Measurements from ENCODE around the gene IP6K1. TPM values are rescaled to one million over a fixed set of nuclear protein-coding genes. Genes with fewer than 3 reads are reported as not detected.
A peak's percentile ranks its signal among the peaks of the same experiment; 100 is the strongest.
"Not testable (repeated sequence)": the region's sequence is repeated elsewhere in the genome, so short reads cannot be mapped to it uniquely, and the experiment has no call there.

IP6K1 gene
- total RNA-seq, 1 experiment from 2014 or later, result 35.4 TPM

DNA sequence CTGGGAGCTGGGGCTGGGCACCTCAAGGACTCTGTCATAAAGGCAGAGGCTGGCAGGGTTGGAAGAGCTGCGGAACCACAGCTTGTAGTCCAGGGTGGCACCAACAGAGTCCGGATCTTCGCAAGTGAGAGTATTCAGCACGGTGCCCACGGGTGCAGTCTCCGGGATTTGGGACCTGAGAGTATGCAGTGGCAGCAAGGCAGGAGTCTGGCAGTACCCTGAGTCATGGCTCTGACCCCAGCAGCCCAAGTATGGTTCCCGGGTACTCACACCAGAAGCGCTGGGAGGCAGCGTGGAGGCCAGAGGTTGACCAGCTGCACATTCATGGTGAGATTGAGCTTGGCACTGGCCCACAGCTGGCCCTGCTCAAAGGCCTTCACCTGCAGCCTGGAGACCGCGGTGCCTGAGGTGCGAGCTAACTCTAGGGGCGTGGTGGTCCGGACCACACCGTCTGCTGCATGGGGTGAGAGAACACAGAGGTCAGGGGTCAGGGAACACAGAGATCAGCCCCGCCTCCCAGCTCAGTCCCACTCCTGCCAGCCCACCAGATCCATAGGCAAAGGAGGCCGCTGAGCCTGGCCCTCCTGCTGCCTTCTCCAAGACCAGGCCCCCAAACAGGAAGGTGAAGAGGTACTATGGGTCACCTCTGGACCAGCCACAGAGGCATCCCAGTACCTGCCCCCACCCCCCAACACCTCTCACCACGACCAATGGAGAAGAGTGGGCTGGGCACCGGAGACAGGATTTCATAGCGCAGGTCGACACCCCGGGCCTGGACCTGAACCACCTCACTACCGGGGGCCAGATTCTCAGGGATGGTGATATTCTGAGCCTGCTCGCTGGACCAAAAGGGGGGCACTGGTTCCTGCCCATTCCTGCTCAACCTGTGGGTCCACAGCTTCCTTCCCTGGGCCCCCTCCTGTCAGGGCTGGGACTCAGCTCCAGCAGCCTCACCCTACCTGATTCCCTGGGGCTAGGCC, 8.9 kb upstream of the IP6K1 start:
- no peak for DNase-seq (ENCODE audit: low read depth)

DNA sequence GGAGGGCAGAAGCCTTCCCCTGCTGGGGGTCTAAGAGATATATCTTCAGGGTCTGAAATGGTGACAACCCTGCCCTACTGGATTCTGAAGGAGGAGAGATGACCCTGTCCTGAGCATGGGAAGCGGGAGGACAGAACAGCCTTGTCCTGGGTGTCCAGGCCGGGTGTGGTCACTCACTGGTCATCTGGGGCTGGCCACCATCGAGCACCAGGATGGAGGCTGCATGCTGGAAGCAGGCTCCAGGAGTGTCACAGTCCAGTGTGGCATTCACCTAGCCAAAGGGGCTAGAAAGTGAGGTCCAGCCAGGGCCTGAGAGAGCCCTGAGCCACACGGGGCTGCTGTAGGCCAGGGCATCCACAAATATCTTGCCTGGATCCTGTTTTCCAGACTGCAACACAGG, 8.1 kb upstream of the IP6K1 start:
- no peak for DNase-seq (ENCODE audit: low read depth)

DNA sequence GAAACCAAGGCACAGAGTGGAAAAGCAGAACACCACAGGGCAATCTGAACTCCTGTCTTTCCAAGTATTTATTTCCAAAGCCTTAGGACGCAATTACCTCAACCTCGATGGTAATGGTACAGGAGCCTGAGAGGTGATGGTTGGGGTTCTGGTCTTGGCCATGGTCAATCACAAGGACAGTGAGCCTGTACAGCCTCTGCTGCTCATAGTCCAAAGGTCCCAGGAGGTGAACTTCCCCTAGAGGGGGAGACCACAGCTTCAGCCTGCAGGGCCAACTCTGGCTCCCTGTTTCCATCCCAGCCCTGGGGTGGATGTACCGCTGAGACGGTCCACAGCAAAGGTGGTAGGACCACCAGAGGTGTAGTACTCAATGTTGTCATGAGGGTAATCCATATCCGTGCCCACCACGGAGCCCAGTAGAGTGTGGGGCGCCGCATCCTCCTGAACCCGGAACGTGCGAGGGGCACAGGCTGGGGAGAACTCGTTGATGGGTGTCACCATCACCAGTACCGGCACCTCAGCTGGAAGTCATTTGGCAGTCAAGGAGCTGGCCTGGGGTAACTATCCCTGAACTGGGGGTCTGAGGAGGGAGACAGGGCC, 7.2 kb upstream of the IP6K1 start:
- no peak for DNase-seq (ENCODE audit: low read depth)

DNA sequence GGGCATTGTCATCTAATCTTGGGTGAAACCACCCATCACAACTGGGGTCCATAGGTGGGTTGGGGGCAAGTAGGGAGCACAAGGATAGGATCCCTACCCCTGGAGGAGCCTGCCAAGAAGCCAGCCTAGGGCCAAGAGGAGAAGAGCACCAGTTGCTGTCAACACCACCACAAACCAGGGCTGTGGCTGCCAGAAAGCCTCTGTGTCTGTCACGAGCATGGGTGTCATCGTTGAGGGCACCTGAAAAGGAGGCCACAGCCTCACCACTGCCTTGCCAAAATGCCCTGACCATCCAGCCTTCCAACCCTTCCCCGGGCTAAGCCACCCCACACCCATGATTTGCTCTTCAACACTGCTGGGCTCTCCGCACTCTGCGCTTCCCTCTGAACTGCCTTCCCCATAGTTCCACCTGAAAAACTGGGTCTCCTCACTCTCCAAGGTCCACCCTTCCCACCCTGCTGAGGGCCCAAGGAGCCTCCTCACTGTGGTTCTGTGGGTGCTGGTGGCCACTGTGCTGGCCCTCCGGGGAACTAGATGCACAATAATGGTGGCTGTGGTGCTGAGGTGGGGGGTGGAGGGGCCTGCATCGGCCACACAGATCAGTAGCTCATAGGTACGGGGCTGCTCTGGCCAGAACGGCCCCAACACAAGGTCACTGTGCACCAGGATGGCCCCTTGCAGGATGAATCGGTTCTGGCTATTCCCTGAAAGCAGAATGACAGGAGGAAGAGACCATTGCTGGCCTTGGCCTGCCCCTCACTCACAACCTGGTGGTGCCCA, 6.2 kb upstream of the IP6K1 start:
- DNase-seq (ENCODE audit: low read depth), result no peak

DNA sequence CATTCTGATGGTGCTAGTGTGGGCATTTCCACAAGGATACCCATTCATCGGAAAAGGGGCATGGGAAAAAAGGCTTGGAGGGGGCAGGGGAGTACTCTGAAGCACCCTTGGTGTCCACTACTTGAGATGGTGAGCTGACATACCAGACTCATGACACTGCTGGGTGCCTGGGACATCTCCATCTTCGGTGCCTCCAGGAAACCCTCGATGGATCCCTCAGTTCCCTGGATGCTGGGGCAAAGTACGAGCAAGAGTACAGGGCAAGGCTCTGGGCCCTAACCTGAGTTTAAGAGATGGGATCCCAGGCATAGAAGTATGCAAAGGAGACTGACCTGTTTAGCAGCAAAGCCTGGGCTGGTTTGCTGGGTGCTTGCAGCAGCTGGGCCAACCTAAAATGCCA, 5.2 kb upstream of the IP6K1 start:
- no peak for DNase-seq (ENCODE audit: low read depth)

DNA sequence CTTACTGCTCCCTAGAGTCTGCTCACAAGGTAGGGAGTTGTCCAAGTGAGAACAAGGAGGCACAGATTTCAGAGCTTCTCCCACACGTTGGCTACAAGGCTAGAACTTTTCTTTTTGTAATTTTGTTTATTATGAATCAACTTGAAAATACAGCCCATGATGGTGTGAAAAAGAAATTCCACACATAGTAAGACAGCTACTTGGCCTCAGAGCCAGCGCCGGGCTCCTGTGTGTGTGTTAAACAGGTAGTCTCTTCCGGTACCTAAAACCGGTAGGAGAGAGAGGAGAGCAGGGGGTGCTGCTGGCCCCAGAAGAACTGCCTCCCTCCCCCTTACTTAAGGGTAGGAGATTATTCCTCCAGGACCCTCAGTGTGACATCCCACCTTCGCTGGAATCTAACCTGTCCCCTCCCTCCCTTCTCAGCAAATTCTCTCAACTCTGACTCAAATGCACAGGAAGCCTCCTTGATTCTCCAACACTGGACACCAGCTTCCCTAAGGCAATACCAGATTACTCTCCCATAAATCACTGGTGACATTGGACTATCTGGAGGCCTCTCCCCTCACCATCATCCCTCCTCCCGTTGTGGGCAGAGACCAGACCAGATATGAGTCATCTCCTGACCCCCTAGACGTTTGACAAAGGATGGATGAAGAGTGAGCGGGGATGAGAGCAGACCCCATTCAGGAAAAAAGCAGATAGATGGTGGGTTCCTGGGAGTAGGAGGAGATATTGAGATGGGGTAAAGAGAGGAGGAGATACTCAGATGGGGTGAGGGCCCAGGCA, 4.5 kb upstream of the IP6K1 start:
- peak; percentile 47 for DNase-seq (ENCODE audit: low read depth)

DNA sequence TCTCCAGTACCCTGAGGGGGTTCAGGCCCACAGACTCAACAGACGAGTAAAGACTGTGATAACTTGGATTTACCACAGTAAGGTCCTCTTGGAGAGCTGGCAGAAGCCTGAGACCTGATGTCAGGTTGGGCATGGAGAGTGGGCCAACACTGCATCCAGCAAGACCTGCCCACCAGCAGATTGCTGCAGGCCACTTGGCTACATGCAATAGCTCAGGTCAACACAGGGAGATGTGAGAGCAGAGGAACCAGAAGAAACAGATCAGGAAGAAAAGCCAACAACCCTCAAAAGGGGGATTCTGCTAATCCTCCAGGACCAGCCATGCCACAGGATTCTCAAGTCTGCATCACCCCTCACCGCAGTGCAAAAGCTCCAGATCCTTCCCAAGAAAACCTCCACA, 1.7 kb upstream of the IP6K1 start:
- DNase-seq (ENCODE audit: low read depth), result no peak

DNA sequence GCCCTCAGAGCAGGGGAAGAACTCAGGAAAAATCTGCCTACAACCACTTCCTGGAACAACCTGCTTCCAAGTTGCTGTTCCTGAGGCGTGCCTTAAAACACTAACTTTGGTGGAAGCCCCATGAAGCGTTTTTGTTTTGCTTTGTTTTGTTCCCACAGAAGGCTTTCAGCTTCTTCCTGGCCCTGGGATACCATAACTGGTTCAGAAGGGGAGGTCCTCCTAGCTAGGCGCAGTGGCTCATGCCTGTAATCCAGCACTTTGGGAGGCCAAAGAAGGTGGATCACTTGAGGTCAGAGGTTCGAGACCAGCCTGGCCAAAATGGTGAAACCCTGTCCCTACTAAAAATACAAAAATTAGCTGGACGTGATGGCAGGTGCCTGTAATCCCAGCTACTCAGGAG, 1.2 kb upstream of the IP6K1 start:
- no peak for DNase-seq (ENCODE audit: low read depth)

DNA sequence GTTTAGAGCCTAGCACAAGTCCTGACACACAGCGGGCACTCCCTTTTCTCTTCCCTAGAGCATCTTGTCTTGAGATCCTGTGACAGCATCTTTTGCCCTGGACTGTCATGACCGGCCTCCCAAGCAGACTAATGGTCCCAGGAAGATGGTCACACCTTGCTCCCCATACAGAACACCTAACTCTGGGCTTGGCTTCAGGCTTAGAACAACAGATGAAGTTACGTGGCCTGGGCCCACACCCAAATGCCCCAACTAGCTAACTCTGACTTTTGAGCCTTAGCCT, 781 bp upstream of the IP6K1 start:
- DNase-seq (ENCODE audit: low read depth), result no peak

DNA sequence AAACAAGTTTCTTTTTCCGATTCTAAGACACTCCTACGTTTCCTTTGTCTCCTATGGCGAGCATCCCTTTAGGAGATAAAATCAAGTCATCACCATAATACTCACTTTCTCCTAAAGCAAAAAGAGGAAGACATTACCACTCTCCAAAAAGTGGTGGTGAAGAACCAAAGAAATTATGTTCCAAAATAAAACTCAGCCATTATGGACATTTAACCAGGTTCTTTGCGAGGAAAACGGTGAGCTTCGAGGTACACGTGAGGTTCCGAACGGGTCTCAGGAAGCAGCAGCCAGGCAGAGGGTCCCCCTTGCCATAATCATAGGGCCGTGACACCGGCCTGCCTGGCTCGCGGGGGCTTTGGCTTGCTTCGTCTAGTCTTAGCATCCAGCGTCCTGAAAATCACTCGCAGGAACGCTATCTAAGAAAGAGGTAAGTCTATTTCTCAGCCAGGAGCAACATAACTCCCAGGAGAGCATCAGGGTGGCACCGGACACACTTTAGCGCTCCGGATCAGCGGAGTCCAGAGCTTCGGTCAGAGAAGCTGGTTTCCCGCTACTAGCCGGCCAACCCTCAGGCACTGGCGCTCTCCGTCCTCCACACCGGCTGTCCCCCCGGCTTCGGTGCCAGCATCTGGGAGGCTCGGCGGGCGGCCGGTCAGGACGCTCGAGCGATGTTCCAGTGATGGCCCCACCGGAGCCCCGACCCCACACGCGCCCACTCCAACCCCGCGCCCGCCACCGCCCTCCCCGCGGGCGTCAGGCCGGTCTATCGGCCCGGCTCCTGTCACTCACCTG, 581 bp downstream of the IP6K1 start:
- DNase-seq (ENCODE audit: low read depth), result peak; percentile 30

DNA sequence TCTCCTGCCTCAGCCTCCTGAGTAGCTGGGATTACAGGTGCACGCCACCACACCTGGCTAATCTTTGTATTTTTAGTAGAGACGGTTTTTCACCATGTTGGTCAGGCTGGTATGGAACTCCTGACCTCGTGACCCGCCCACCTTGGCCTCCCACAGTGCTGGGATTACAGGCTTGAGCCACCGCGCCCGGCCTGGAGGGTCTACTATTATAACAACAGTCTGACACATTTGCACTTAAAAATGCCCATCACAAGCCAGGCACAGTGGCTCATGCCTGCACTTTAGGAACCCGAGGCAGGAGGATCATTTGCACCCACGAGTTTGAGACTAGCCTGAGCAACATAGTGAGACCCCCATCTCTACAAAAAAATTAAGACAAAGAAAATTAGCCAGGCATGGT, 4.1 kb downstream of the IP6K1 start:
- DNase-seq (ENCODE audit: low read depth), result not testable (repeated sequence)

DNA sequence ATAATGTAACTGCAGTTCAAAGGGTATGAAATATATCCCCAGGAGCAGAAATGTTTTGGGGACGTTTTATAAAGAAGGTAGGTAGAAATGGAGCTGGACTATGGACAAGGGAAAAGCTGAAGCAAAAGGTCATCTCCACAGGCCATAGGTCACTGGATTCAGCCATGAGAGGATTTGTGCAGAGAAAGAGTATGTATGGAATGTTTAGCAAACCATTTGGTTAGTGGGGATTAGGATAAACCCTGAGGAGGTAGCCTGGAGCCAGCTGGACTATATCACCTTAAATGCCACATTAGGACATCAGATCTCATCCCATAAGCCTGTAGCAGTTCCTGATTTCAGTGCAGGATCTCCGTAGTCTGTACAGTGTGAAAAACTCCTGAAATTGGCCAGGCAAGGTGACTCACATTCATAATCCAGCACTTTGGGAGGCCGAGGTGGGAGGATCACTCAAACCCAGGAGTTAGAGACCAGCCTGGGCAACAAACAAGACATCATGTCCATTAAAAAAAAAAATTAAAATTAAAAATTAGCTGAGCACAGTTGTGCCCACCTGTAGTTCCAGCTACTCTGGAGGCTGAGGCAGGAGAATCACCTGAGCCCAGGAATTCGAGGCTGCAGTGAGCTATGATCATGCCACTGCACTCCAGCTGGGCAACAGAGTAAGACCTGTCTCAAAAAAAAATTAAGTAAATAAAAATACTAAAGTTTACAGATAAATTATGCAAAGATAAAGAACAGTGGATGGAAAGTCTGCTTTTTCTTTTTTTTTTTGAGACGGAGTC, 4.7 kb downstream of the IP6K1 start:
- DNase-seq (ENCODE audit: low read depth), result no peak

DNA sequence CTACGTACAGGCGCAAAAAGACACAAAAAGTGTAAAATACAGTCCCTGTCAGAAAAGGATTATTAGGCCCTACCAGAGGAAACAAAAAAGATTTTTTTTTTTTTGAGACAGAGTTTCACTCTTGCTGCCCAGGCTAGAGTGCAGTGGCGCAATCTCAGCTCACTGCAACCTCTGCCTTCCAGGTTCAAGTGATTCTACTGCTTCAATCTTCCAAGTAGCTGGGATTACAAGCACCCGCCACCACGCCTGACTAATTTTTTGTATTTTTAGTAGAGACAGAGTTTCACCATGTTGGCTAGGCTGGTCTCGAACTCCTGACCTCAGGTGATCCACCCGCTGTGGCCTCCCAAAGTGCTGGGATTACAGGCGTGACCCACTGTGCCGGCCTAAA, 5.4 kb downstream of the IP6K1 start:
- DNase-seq (ENCODE audit: low read depth), result not testable (repeated sequence)

DNA sequence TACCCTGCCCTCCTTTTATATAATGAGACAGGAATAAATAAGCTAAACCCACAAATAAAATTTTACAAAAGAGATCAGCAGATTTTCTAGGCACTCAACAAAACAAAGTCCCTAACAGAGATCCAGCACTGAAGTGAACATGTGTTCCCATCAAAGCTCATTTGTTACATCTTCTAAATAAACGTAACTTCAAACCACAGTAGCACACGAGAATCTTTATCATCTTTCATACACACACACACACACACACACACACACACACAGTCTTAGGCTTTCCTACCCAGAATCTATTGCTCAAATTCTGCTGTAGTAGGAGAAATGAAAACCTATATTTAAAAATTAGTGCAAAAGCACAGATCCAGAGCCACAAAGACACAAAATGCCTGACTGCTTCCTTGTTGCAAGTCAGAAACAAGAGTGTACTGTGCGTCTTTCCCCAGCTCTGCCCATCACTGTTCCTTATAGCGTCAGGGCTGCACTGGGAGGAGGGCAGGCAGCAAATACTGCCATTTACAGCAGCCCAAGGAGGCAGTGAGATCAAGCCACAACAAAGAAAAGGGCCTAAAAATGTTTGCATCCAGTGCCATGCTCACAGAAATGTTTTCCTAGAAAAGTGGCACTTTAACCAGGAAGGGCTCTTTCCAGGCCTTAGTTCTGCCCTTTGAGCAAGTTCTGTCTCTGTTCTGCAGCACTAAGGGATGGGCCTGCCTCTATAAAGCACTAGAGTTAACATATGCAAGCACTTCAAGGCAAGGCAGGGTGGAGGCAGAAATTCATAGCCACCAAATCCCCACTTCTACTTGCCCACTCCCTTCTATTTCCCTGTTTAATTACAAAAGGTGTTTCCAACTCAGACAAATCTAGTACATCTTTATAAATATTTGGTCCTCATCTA, 6.0 kb downstream of the IP6K1 start:
- no peak for DNase-seq (ENCODE audit: low read depth)

DNA sequence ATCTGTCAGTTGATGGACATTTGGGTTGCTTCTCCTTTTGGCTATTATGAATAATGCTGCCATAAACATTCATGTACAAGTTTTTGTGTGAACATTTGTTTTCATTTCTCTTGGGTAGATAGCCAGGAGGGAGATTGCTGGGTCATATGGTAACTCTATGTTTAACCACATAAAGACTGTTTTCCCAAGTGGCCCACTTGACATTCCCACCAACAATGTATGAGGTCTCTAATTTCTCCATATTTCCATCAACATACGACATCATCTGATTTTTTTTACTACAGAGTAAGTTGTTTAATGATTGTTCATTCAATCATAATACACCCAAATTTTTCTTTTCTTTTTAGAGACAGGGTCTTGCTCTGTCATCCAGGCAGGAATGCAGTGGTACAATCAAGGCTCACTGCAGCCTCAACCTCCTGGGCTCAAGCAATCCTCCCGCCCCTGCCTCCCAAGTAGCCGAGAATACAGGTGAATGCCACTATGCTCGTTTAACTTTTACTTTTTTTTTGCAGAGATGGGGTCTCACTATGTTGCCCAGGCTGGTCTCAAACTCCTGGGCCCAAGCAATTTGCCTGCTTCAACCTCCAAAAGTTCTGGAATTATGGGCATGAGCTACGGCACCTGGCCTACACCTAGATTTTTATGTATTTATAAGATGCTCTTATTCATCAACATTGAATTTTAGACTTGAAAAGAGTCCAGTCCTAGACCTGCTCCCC, 6.8 kb downstream of the IP6K1 start:
- DNase-seq (ENCODE audit: low read depth), result no peak

DNA sequence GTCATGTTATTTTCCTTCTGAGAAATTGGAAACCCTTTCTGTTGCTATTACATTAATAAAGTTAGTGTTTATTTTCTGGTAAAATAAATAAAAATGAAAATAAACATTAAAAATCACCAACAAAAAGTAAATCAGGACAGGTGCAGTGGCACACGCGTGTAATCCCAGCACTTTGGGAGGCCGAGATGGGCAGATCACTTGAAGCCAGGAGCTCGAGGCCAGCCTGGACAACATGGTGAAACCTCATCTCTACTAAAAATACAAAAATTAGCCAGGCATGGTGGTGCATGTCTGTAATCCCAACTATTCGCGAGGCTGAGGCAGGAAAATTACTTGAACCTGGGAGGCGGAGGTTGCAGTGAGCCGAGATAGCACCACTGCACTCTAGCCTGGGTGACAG, 10.2 kb downstream of the IP6K1 start:
- DNase-seq (ENCODE audit: low read depth), result not testable (repeated sequence)

DNA sequence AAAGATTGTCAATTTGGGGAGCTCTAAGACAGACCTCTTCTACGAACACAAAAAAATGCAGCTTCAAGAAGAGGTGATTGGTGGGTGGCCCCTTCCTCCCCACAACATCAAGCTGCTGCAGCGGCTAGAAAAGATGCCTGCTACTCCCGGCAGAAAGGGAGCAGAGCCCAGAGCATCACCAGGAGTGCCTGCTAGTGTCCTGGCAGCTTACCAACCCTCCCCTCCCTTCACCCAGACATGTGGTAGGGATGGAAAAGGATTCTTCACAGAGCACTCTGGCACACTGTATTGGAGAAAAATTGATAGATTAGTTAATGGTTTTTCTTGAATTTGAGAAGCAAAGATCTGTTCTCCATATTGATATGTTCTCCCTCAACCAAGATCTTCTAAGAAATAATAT, 10.8 kb downstream of the IP6K1 start:
- no peak for DNase-seq (ENCODE audit: low read depth)

DNA sequence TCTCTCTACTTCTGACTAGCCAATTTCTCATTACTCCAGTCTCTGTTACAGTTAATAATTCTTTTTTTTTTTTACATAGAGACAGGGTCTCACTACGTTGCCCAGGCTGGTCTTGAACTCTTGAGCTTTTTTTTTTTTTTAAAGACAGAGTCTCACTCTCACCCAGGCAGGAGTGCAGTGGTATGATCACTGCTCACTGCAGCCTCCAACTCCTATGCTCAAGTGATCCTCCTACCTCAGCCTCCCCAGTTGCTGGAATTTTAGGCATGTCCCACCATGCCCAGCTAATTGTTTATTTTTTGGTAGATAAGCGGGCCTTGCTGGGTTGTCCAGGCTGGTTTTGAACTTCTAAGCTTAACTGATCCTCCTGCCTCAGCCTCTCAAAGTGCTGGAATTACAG, 13.6 kb downstream of the IP6K1 start:
- DNase-seq (ENCODE audit: low read depth), result no peak

Data from HT1080 (cell line).